Neural cell (in vitro differentiated cells): Measurements from ENCODE around the gene KIF18B.

Experiments used
- CTCF ChIP-seq: fragments of 450-650 bp; IDR thresholded peaks from 2 replicates; pipeline ENCODE4 v1.5.1; 2014; ENCODE audit warnings: antibody characterized with exemption, mild to moderate bottlenecking, moderate library complexity; ENCODE audit not compliant: poor library complexity, severe bottlenecking
- EP300 ChIP-seq: fragments of 450-650 bp; conservative IDR thresholded peaks from 2 replicates; pipeline ENCODE4 v1.6.1; 2014; ENCODE audit warnings: antibody characterized with exemption, mild to moderate bottlenecking, moderate library complexity; ENCODE audit not compliant: poor library complexity, severe bottlenecking
- EZH2 ChIP-seq: fragments of 200-600, 300-800 bp; shearing (Covaris generic), sonication (generic); IDR thresholded peaks from 2 replicates; pipeline ENCODE4 v1.6.1; 2014; ENCODE audit warnings: antibody characterized with exemption, low read length, borderline replicate concordance, mild to moderate bottlenecking; ENCODE audit not compliant: insufficient read depth, poor library complexity, severe bottlenecking
- POLR2AphosphoS5 ChIP-seq: IDR thresholded peaks from 2 replicates; pipeline ENCODE4 v1.6.1; 2012

GRCh38 chr17:44927696-44928095 is 19.9 kb downstream of the KIF18B start:
- no peak for TF ChIP-seq CTCF
- no peak for TF ChIP-seq EZH2
- no peak for TF ChIP-seq EP300
- no peak for TF ChIP-seq POLR2AphosphoS5
